Adrenal gland (tissue), 12 donors: ENCODE measurements around the gene SPDYC. TPM values are rescaled to one million over a fixed set of nuclear protein-coding genes. Genes with fewer than 3 reads are reported as not detected.

Source experiments
- DNase-seq, 7 donors: peaks; one replicate each; pipeline ENCODE4 v3.0.0-alpha.2; 2019 to 2020
- H3K27ac ChIP-seq, 5 donors: fragments of 200-600 bp; sonication (generic) in 4 of 5; 1 replicate in 3 of 5; 2 replicates in 2 of 5; pipeline versions ENCODE4 v1.5.1 to v1.8.0; 2016 to 2020; ENCODE audit warnings: mild to moderate bottlenecking in 1 of 5
- H3K27me3 ChIP-seq: fragments of 200-600 bp; 2 replicates; pipeline ENCODE4 v1.8.0; 2021
- H3K36me3 ChIP-seq, 2 donors: fragments of 200-600 bp; replicated peaks in 1 of 2; 1 replicate in 1 of 2; 2 replicates in 1 of 2; pipeline versions ENCODE4 v1.5.1 to v1.8.0; 2018 to 2022
- H3K4me1 ChIP-seq, 2 donors: fragments of 200-600 bp; replicated peaks in 1 of 2; 1 replicate in 1 of 2; 2 replicates in 1 of 2; pipeline versions ENCODE4 v1.5.1 to v1.8.0; 2018 to 2021
- H3K4me3 ChIP-seq, 4 donors: fragments of 200-600 bp; sonication (generic) in 3 of 4; one replicate each; pipeline ENCODE4 v1.5.1; 2016 to 2018
- H3K9me3 ChIP-seq, 3 donors: fragments of 200-600 bp; sonication (generic) in 1 of 3; replicated peaks in 1 of 3; 1 replicate in 2 of 3; 2 replicates in 1 of 3; pipeline versions ENCODE4 v1.5.1 to v1.8.0; 2016 to 2021
- CTCF ChIP-seq, 6 experiments: fragments of 450-650 bp in 4 of 6; fragments of 200-600 bp in 2 of 6; sonication (generic) in 1 of 6; IDR thresholded peaks; 1 replicate in 5 of 6; 2 replicates in 1 of 6; pipeline versions ENCODE4 v1.5.1 to v1.8.0; 2016 to 2021; ENCODE audit warnings: antibody characterized with exemption in 6 of 6, mild to moderate bottlenecking in 2 of 6, moderate library complexity in 1 of 6
- POLR2A ChIP-seq, 2 donors: fragments of 450-650 bp; IDR thresholded peaks; one replicate each; pipeline ENCODE4 v1.6.1; 2017; ENCODE audit warnings: antibody characterized with exemption in 2 of 2, mild to moderate bottlenecking in 2 of 2, moderate library complexity in 1 of 2
- WGBS, 4 donors: extraction: QIAGEN DNeasy Blood & Tissue Kit in 2 of 4; methylation state at CpG; one replicate each; pipeline versions ENCODE4 v1.1.5 to v1.1.7; 2013 to 2017; 5-methylcytosine and 5-hydroxymethylcytosine counted together
- intact Hi-C, 2 donors: fragments of 100-400 bp; cut with DNase I; formaldehyde crosslinking; loops; one replicate each; pipeline versions ENCODE4 v1.14.1 to v1.15.0; 2022 to 2023
- polyA plus RNA-seq, 3 donors: library from polyadenylated mRNA; stranded (reverse); fragments of 200-250 nt in 2 of 3; fragments of 350-450 nt in 1 of 3; fragmentation: Illumina TruSeq in 1 of 3; extraction: RNeasy Lipid Tissue Mini Kit (QIAGEN cat#74804) in 1 of 3; gene quantifications; one replicate each; pipeline ENCODE4 v1.2.3, GENCODE V29; 2013 to 2014
- total RNA-seq, 9 donors: library from RNA; depleted of rRNA in 4 of 9; stranded (reverse); fragments of >200 nt in 4 of 9; fragments of 120-200 nt in 1 of 9; fragmentation: NEBNext Ultra II Directional in 1 of 9; extraction: Animal tissue kit (Norgen Biotek cat#: 25700) in 1 of 9; gene quantifications; one replicate each; pipeline versions ENCODE4 v1.1.0 to v1.2.4, GENCODE V29; 2013 to 2023
- donor health status: healthy with polysubstance abuse.
- donor health status: Bipolar disorder and iron deficiency.
- donor health status: DM: yes; HTN: yes; CAD: no.
- donor health status: DM: no; HTN: no; CAD: no.
- donor health status: DM: no; HTN: no; CAD: no.
- donor health status: DM: yes; HTN: yes; CAD: no.

The SPDYC gene
- total and polyA plus RNA-seq, 12 donors: 0.10 TPM; not detected in 11

GRCh38 chr11:65209711-65210360 is 39.8 kb downstream of the SPDYC start:
- no peak overlapping the region for H3K27ac ChIP-seq
- DNase-seq: peak in 3 of 7 donors; percentile 10 to 42 (median 19)
- H3K4me3 ChIP-seq: no peak overlapping the region
- peaks cover 0 to 66% of the 10 kb centered on the region in 2 donors for H3K36me3 ChIP-seq
- no peaks in the 10 kb centered on the region for H3K27me3 ChIP-seq
- H3K4me1 ChIP-seq: no peaks in the 10 kb centered on the region
- 89 to 95% (median 94%) methylated on average over 10 to 20 of the region's 20 CpGs for WGBS, 4 donors
- intact Hi-C loops: no loop called here
- TF ChIP-seq POLR2A (IDR thresholded peaks at IDR 0.05): no peak
- TF ChIP-seq CTCF (IDR thresholded peaks at IDR 0.05): no peak
- H3K9me3 ChIP-seq: no peaks in the 10 kb centered on the region

- H3K27me3 ChIP-seq: no peaks in the 10 kb centered on the region
- DNase-seq: peak in 1 of 7 donors; percentile 20
- no peaks in the 10 kb centered on the region for H3K9me3 ChIP-seq
- 84 to 91% (median 86%) methylated on average over 13 to 14 of the region's 14 CpGs for WGBS, 4 donors
- intact Hi-C loops: no loop called here
- peaks cover 0 to 61% of the 10 kb centered on the region in 2 donors for H3K36me3 ChIP-seq
- no peaks in the 10 kb centered on the region for H3K4me1 ChIP-seq
- no peak overlapping the region for H3K27ac ChIP-seq
- no peak overlapping the region for H3K4me3 ChIP-seq
- TF ChIP-seq CTCF (IDR thresholded peaks at IDR 0.05) (no peak), POLR2A (IDR thresholded peaks at IDR 0.05) (no peak)
Observed at GRCh38 chr11:65210361-65210731, 40.3 kb downstream of the SPDYC start.

- Histone ChIP-seq H3K27ac (no peak overlapping the region), H3K36me3 (peaks cover 0 to 57% of the 10 kb centered on the region in 2 donors), H3K27me3 (no peaks in the 10 kb centered on the region), H3K4me3 (no peak overlapping the region), H3K4me1 (no peaks in the 10 kb centered on the region), H3K9me3 (no peaks in the 10 kb centered on the region)
- DNase-seq: peak in 2 of 7 donors; percentile 7 to 16
- TF ChIP-seq POLR2A (IDR thresholded peaks at IDR 0.05) (no peak), CTCF (IDR thresholded peaks at IDR 0.05) (no peak)
- intact Hi-C loops: no loop called here
- WGBS, 4 donors: 74 to 89% (median 79%) methylated on average over 3 to 4 of the region's 4 CpGs
Observed at GRCh38 chr11:65210748-65211147, 40.7 kb downstream of the SPDYC start.

- no peak for TF ChIP-seq CTCF (IDR thresholded peaks at IDR 0.05)
- no peak for TF ChIP-seq POLR2A (IDR thresholded peaks at IDR 0.05)
- 81 to 90% (median 83%) methylated on average over 12 to 29 of the region's 29 CpGs for WGBS, 4 donors
- intact Hi-C loops: no loop called here
- peak in 2 of 7 donors; percentile 10 to 52 for DNase-seq
- no peaks in the 10 kb centered on the region for H3K4me1 ChIP-seq
- no peak overlapping the region for H3K27ac ChIP-seq
- no peak overlapping the region for H3K4me3 ChIP-seq
- no peaks in the 10 kb centered on the region for H3K9me3 ChIP-seq
- peaks cover 0 to 49% of the 10 kb centered on the region in 2 donors for H3K36me3 ChIP-seq
- H3K27me3 ChIP-seq: no peaks in the 10 kb centered on the region
Observed at GRCh38 chr11:65211293-65212105, 41.5 kb downstream of the SPDYC start.
